Thyroid gland (tissue), 4 donors: Measurements from ENCODE around the gene PTPN14.

Experiments
- CTCF ChIP-seq, 6 experiments: fragments of 200-600 bp in 3 of 6; fragments of 450-650 bp in 3 of 6; sonication (generic) in 3 of 6; IDR thresholded peaks; one replicate each; pipeline ENCODE4 v1.5.1; 2016 to 2019; ENCODE audit warnings: antibody characterized with exemption in 6 of 6, mild to moderate bottlenecking in 2 of 6, inconsistent platforms in 1 of 6, moderate library complexity in 1 of 6
- POLR2A ChIP-seq, 2 donors: fragments of 450-650 bp; IDR thresholded peaks; one replicate each; pipeline ENCODE4 v1.6.1; 2017; ENCODE audit warnings: antibody characterized with exemption in 2 of 2, mild to moderate bottlenecking in 2 of 2, moderate library complexity in 1 of 2

GRCh38 chr1:214571281-214571680 is 19.9 kb upstream of the PTPN14 start:
- TF ChIP-seq CTCF (IDR thresholded peaks at IDR 0.05) = no peak
- TF ChIP-seq POLR2A (IDR thresholded peaks at IDR 0.05) = no peak
